Kidney capillary endothelial cell (primary cell): ENCODE measurements around the gene TRNP1.
"Not testable (repeated sequence)": the region's sequence is repeated elsewhere in the genome, so short reads cannot be mapped to it uniquely, and the experiment has no call there.

ENCODE experiments used
- DNase-seq: peaks from one replicate; pipeline ENCODE4 v3.0.0-alpha.2; 2018; ENCODE audit warnings: low spot score

Gene TRNP1

GRCh38 chr1:26972821-26973220 lies 20.7 kb upstream of the TRNP1 start:
- no peak for DNase-seq

GRCh38 chr1:26976621-26977510 lies 16.6 kb upstream of the TRNP1 start:
- DNase-seq, result no peak

- DNase-seq, result no peak
Measured at GRCh38 chr1:26978901-26979300, 14.6 kb upstream of the TRNP1 start.

- no peak for DNase-seq
Measured at GRCh38 chr1:26981146-26981846, 12.2 kb upstream of the TRNP1 start.

GRCh38 chr1:26983863-26984262 lies 9.6 kb upstream of the TRNP1 start:
- no peak for DNase-seq

GRCh38 chr1:26984291-26984690 lies 9.2 kb upstream of the TRNP1 start:
- DNase-seq, result no peak

- no peak for DNase-seq
Measured at GRCh38 chr1:26986658-26987057, 6.8 kb upstream of the TRNP1 start.

GRCh38 chr1:26989403-26990109 lies 3.9 kb upstream of the TRNP1 start:
- not testable (repeated sequence) for DNase-seq

GRCh38 chr1:26991310-26992116 lies 2.0 kb upstream of the TRNP1 start:
- peak; percentile 99 for DNase-seq

GRCh38 chr1:26994020-26994786 lies 711 bp downstream of the TRNP1 start:
- DNase-seq, result no peak

- DNase-seq, result no peak
Measured at GRCh38 chr1:26994787-26995517, 1.5 kb downstream of the TRNP1 start.

- no peak for DNase-seq
Measured at GRCh38 chr1:26996024-26996423, 2.5 kb downstream of the TRNP1 start.

GRCh38 chr1:26996665-26997064 lies 3.2 kb downstream of the TRNP1 start:
- DNase-seq, result no peak

GRCh38 chr1:26998429-26999300 lies 5.2 kb downstream of the TRNP1 start:
- no peak for DNase-seq

- DNase-seq, result peak; percentile 78
Measured at GRCh38 chr1:26999440-26999987, 6.0 kb downstream of the TRNP1 start.

GRCh38 chr1:27000090-27000816 lies 6.8 kb downstream of the TRNP1 start:
- no peak for DNase-seq

- peak; percentile 95 for DNase-seq
Measured at GRCh38 chr1:27000817-27001460, 7.4 kb downstream of the TRNP1 start.
